ENCODE data around the gene UQCRC1. TPM values are rescaled to one million over a fixed set of nuclear protein-coding genes. Genes with fewer than 3 reads are reported as not detected.
"Not testable (repeated sequence)": the region's sequence is repeated elsewhere in the genome, so short reads cannot be mapped to it uniquely, and the experiment has no call there.

The UQCRC1 gene
- total and polyA plus RNA-seq, 3 donors from 2014 or later, result 281 to 287 (median 282) TPM

GRCh38 chr3:48553361-48553760 lies 56.1 kb downstream of the UQCRC1 start:
- Histone ChIP-seq H3K36me3 (ENCODE audit: low read depth, missing control alignments) (no peaks in the 10 kb centered on the region), H3K4me1 (peaks cover 15% of the 10 kb centered on the region), H3K27me3 (no peaks in the 10 kb centered on the region), H3K9me3 (no peaks in the 10 kb centered on the region), H3K4me3 (no peak overlapping the region), H3K27ac (no peak overlapping the region)
- intact Hi-C loops (cut with DNase I; ENCODE audit: low total_unique reads), result no loop called here
- WGBS, 2 donors, result 87 to 91% methylated on average over 5 of the region's 5 CpGs
- no peak for DNase-seq
- TF ChIP-seq CTCF (IDR thresholded peaks at IDR 0.05) (no peak), POLR2A (IDR thresholded peaks at IDR 0.05) (no peak)

DNA sequence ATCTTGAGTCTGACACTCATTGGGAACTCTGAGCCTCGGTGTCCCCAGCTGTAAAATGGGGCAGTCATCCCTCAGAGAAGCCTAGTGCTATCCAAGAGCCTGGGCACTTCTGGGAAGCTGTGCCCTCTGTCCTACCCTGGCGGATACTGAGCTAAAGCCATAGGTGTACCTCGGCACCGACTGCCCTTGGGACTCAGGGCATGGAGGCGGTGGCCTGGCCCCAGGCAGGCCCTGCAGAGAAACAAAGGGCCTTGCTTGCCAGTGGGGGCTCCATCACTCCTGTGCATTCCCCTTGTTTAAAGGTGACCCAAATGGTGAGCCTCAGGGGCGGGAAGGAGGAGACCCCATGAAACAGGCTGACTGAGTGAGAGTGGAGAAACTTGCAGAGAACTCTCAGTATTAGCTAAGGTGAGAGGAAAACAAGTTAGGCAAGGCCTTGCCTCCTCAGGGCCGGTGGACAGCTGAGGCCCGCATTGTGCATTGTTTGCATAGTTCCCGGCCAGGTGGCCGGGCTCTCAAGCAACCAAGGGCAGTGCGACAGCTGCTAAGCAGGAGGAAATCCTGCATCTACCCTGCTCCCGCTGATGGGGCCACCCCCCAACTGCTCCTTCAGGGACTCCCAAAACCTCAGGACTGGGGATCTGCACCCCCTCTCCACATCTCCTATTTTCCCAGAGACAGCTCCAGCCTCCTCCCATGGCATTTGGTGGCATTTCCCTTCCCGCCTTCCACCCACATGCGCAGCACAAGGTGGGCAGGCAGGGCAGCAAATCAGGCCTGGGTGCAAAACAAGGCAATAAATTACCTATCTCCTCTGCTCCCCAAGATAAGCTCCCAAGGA lies 57.1 kb downstream of the UQCRC1 start:
- intact Hi-C loops (cut with DNase I; ENCODE audit: low total_unique reads), result no loop called here
- no peak overlapping the region for H3K27ac ChIP-seq
- no peak for DNase-seq
- 64 to 86% methylated on average over 7 to 14 of the region's 14 CpGs for WGBS, 2 donors
- no peak for TF ChIP-seq POLR2A (IDR thresholded peaks at IDR 0.05)
- no peak for TF ChIP-seq CTCF (IDR thresholded peaks at IDR 0.05)
- H3K4me1 ChIP-seq, result peaks cover 12% of the 10 kb centered on the region
- no peaks in the 10 kb centered on the region for H3K36me3 ChIP-seq (ENCODE audit: low read depth, missing control alignments)
- H3K4me3 ChIP-seq, result no peak overlapping the region
- H3K9me3 ChIP-seq, result no peaks in the 10 kb centered on the region
- no peaks in the 10 kb centered on the region for H3K27me3 ChIP-seq

GRCh38 chr3:48551651-48552050 lies 57.8 kb downstream of the UQCRC1 start:
- H3K36me3 ChIP-seq (ENCODE audit: low read depth, missing control alignments); H3K4me3 ChIP-seq; H3K9me3 ChIP-seq; H3K4me1 ChIP-seq; intact Hi-C loops (cut with DNase I; ENCODE audit: low total_unique reads); H3K27me3 ChIP-seq; DNase-seq; H3K27ac ChIP-seq: not testable (repeated sequence)
- WGBS, 2 donors, result 87 to 90% methylated on average over 7 of the region's 7 CpGs

MicroRNA genes within 50 kb of the gene (microRNA counts, 767-probe panel; counts per million panel counts)
- 0 to 152 counts per million in 2 donors for microRNA hsa-miR-711

Small RNA genes lying within 50 kb of the gene (microRNA-seq; reads per million reads assigned to microRNA genes)
- 0 reads per million in 2 donors for gene MIR4793 (ENCODE audit: borderline number of aligned reads in 2 of 2, borderline replicate concordance in 1 of 2)
- 0 to 0.70 reads per million in 2 donors for gene MIR6823 (ENCODE audit: borderline number of aligned reads in 2 of 2, borderline replicate concordance in 1 of 2)
- 0 reads per million in 2 donors for gene MIR711 (ENCODE audit: borderline number of aligned reads in 2 of 2, borderline replicate concordance in 1 of 2)

Small RNA genes lying within 50 kb of the gene (small RNA-seq; reads per million reads assigned to genes)
- 0 reads per million in 2 donors for gene MIR6823

Other genes with a start within 250 kb of the UQCRC1 start
- 1 to 10 TPM in 1 of 2 donors, under 1 TPM in 1; 0.81 to 2.0 TPM for gene FBXW12, start 237.4 kb downstream of the UQCRC1 start, total RNA-seq
- gene FBXW12, start 237.4 kb downstream of the UQCRC1 start, polyA plus RNA-seq (ENCODE audit: insufficient read depth, low read depth, low replicate concordance), result 0.98 TPM
- gene PLXNB1, start 179.6 kb downstream of the UQCRC1 start, total RNA-seq, result 10 to 100 TPM; 70.2 to 79.2 TPM
- 41.5 TPM for gene PLXNB1, start 179.6 kb downstream of the UQCRC1 start, polyA plus RNA-seq (ENCODE audit: insufficient read depth, low read depth, low replicate concordance)
- 10 to 100 TPM; 11.7 to 16.0 TPM for gene CCDC51, start 169.5 kb downstream of the UQCRC1 start, total RNA-seq
- 16.0 TPM for gene CCDC51, start 169.5 kb downstream of the UQCRC1 start, polyA plus RNA-seq (ENCODE audit: insufficient read depth, low read depth, low replicate concordance)
- 100 to 1,000 TPM; 380 to 393 TPM for gene TMA7, start 169.4 kb downstream of the UQCRC1 start, total RNA-seq
- 425 TPM for gene TMA7, start 169.4 kb downstream of the UQCRC1 start, polyA plus RNA-seq (ENCODE audit: insufficient read depth, low read depth, low replicate concordance)
- gene ATRIP, start 162.9 kb downstream of the UQCRC1 start, total RNA-seq, result 10 to 100 TPM; 25.0 to 26.3 TPM
- gene ATRIP, start 162.9 kb downstream of the UQCRC1 start, polyA plus RNA-seq (ENCODE audit: insufficient read depth, low read depth, low replicate concordance), result 56.5 TPM
- gene SHISA5, start 105.5 kb downstream of the UQCRC1 start, total RNA-seq, result 100 to 1,000 TPM; 101 to 146 TPM
- gene SHISA5, start 105.5 kb downstream of the UQCRC1 start, polyA plus RNA-seq (ENCODE audit: insufficient read depth, low read depth, low replicate concordance), result 117 TPM
- 100 to 1,000 TPM; 134 to 136 TPM for gene PFKFB4, start 52.8 kb downstream of the UQCRC1 start, total RNA-seq
- 57.3 TPM for gene PFKFB4, start 52.8 kb downstream of the UQCRC1 start, polyA plus RNA-seq (ENCODE audit: insufficient read depth, low read depth, low replicate concordance)
- 1 to 10 TPM in 1 of 2 donors, under 1 TPM in 1; 0.87 to 1.2 TPM for gene UCN2, start 45.9 kb downstream of the UQCRC1 start, total RNA-seq
- gene UCN2, start 45.9 kb downstream of the UQCRC1 start, polyA plus RNA-seq (ENCODE audit: insufficient read depth, low read depth, low replicate concordance), result 0.86 TPM
- 10 to 100 TPM; 34.1 to 39.1 TPM for gene COL7A1, start 14.3 kb downstream of the UQCRC1 start, total RNA-seq
- gene COL7A1, start 14.3 kb downstream of the UQCRC1 start, polyA plus RNA-seq (ENCODE audit: insufficient read depth, low read depth, low replicate concordance), result 19.9 TPM
- 10 to 100 TPM in 1 of 2 donors, 1 to 10 TPM in 1; 8.7 to 14.8 TPM for gene TMEM89, start 12.1 kb upstream of the UQCRC1 start, total RNA-seq
- 16.1 TPM for gene TMEM89, start 12.1 kb upstream of the UQCRC1 start, polyA plus RNA-seq (ENCODE audit: insufficient read depth, low read depth, low replicate concordance)
- gene SLC26A6, start 25.8 kb upstream of the UQCRC1 start, total RNA-seq, result 10 to 100 TPM; 24.6 to 32.9 TPM
- 12.3 TPM for gene SLC26A6, start 25.8 kb upstream of the UQCRC1 start, polyA plus RNA-seq (ENCODE audit: insufficient read depth, low read depth, low replicate concordance)
- 10 to 100 TPM; 14.3 to 17.5 TPM for gene CELSR3, start 53.2 kb upstream of the UQCRC1 start, total RNA-seq
- 13.5 TPM for gene CELSR3, start 53.2 kb upstream of the UQCRC1 start, polyA plus RNA-seq (ENCODE audit: insufficient read depth, low read depth, low replicate concordance)
- gene NCKIPSD, start 76.3 kb upstream of the UQCRC1 start, total RNA-seq, result 10 to 100 TPM; 69.4 to 81.3 TPM
- gene NCKIPSD, start 76.3 kb upstream of the UQCRC1 start, polyA plus RNA-seq (ENCODE audit: insufficient read depth, low read depth, low replicate concordance), result 30.1 TPM
- gene IP6K2, start 107.6 kb upstream of the UQCRC1 start, total RNA-seq, result 100 to 1,000 TPM; 114 to 148 TPM
- 113 TPM for gene IP6K2, start 107.6 kb upstream of the UQCRC1 start, polyA plus RNA-seq (ENCODE audit: insufficient read depth, low read depth, low replicate concordance)
- gene PRKAR2A, start 238.2 kb upstream of the UQCRC1 start, total RNA-seq, result 100 to 1,000 TPM in 1 of 2 donors, 10 to 100 TPM in 1; 52.2 to 150 TPM
- 166 TPM for gene PRKAR2A, start 238.2 kb upstream of the UQCRC1 start, polyA plus RNA-seq (ENCODE audit: insufficient read depth, low read depth, low replicate concordance)